Esophagus squamous epithelium (tissue), 5 donors: Measurements from ENCODE around the gene INPP4B. TPM values are rescaled to one million over a fixed set of nuclear protein-coding genes. Genes with fewer than 3 reads are reported as not detected.

Experiments used
- DNase-seq: peaks from one replicate; lab custom pipeline; 2025; lab: John Stamatoyannopoulos, UW
- H3K27ac ChIP-seq, 4 donors: fragments of 200-600 bp; sonication (generic); one replicate each; pipeline ENCODE4 v1.5.1; 2016 to 2019; ENCODE audit warnings: mild to moderate bottlenecking in 1 of 4
- H3K27me3 ChIP-seq, 4 donors: fragments of 200-600 bp; sonication (generic); 1 replicate in 3 of 4; 2 replicates in 1 of 4; pipeline versions ENCODE4 v1.5.1 to v1.6.0; 2017 to 2021; ENCODE audit warnings: antibody characterized with exemption in 1 of 4
- H3K36me3 ChIP-seq, 3 donors: fragments of 200-600 bp; sonication (generic); one replicate each; pipeline ENCODE4 v1.5.1; 2016 to 2019
- H3K4me1 ChIP-seq, 3 donors: fragments of 200-600 bp; sonication (generic); one replicate each; pipeline ENCODE4 v1.5.1; 2017 to 2019
- H3K4me3 ChIP-seq, 4 donors: fragments of 200-600 bp; sonication (generic); 1 replicate in 3 of 4; 2 replicates in 1 of 4; pipeline ENCODE4 v1.5.1; 2016 to 2019; ENCODE audit warnings: mild to moderate bottlenecking in 2 of 4, moderate library complexity in 1 of 4
- H3K9me3 ChIP-seq, 3 donors: fragments of 200-600 bp; sonication (generic); one replicate each; pipeline ENCODE4 v1.5.1; 2016 to 2019
- POLR2A ChIP-seq, 4 donors: fragments of 450-650 bp; IDR thresholded peaks; one replicate each; pipeline ENCODE4 v1.6.1; 2017; ENCODE audit warnings: antibody characterized with exemption in 4 of 4, mild to moderate bottlenecking in 4 of 4, moderate library complexity in 3 of 4
- WGBS, 2 donors: methylation state at CpG; one replicate each; pipeline ENCODE4 v1.1.5; 2018; 5-methylcytosine and 5-hydroxymethylcytosine counted together
- intact Hi-C: fragments of 100-400 bp; cut with DNase I; formaldehyde crosslinking; loops from one replicate; pipeline ENCODE4 v1.15.0; 2022
- total RNA-seq, 4 donors: library from RNA; depleted of rRNA; stranded (reverse); fragments of >200 nt; gene quantifications; one replicate each; pipeline ENCODE4 v1.1.0, GENCODE V29; 2016
- TF ChIP-seq, protein P1 (sequence below), 6 experiments: fragments of 450-650 bp in 4 of 6; fragments of 200-600 bp in 2 of 6; sonication (generic) in 2 of 6; IDR thresholded peaks; one replicate each; pipeline ENCODE4 v1.5.1; 2016 to 2019; ENCODE audit warnings: antibody characterized with exemption in 6 of 6, mild to moderate bottlenecking in 4 of 6, moderate library complexity in 4 of 6
- donor health status: DM: yes; HTN: yes; CAD: no.

The INPP4B gene
- total RNA-seq, 4 donors from 2014 or later = 14.3 to 49.7 (median 21.3) TPM

- DNase-seq = no peak
- 73 to 77% methylated on average over 4 of the region's 4 CpGs for WGBS, 2 donors
- no peaks in the 10 kb centered on the region for H3K36me3 ChIP-seq
- no peaks in the 10 kb centered on the region for H3K9me3 ChIP-seq
- no peak overlapping the region for H3K4me3 ChIP-seq
- peaks cover 0 to 12% (median 6%) of the 10 kb centered on the region in 3 donors for H3K4me1 ChIP-seq
- no peak for TF ChIP-seq POLR2A (IDR thresholded peaks at IDR 0.05)
- TF ChIP-seq, protein P1, sequence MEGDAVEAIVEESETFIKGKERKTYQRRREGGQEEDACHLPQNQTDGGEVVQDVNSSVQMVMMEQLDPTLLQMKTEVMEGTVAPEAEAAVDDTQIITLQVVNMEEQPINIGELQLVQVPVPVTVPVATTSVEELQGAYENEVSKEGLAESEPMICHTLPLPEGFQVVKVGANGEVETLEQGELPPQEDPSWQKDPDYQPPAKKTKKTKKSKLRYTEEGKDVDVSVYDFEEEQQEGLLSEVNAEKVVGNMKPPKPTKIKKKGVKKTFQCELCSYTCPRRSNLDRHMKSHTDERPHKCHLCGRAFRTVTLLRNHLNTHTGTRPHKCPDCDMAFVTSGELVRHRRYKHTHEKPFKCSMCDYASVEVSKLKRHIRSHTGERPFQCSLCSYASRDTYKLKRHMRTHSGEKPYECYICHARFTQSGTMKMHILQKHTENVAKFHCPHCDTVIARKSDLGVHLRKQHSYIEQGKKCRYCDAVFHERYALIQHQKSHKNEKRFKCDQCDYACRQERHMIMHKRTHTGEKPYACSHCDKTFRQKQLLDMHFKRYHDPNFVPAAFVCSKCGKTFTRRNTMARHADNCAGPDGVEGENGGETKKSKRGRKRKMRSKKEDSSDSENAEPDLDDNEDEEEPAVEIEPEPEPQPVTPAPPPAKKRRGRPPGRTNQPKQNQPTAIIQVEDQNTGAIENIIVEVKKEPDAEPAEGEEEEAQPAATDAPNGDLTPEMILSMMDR (IDR thresholded peaks at IDR 0.05) = no peak
- no peak overlapping the region for H3K27ac ChIP-seq
- H3K27me3 ChIP-seq = no peaks in the 10 kb centered on the region
- intact Hi-C loops = no loop called here
Observed at GRCh38 chr4:142777045-142777743, 68.9 kb downstream of the INPP4B start.

DNA sequence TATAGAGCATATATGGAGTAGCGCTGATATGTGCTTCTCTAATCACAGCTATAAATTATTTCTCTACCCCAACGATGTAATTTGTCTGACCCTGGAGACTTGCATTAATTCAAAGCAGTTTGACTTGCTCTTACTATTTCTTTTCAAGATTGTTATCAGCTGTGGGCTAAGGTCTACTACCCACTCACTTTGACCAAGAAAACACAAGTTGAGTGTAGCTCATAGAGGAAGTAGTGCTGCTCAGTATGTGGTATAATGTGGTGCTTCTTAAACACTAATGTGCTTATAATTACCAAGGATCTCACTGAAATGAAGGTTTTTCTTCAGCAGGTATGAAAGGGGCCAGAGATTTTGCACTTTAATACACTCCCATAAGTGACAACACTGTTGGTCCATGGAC is 70.1 kb downstream of the INPP4B start:
- TF ChIP-seq POLR2A (IDR thresholded peaks at IDR 0.05) = no peak
- TF ChIP-seq, protein P1 (IDR thresholded peaks at IDR 0.05) = no peak
- DNase-seq = no peak
- Histone ChIP-seq H3K36me3 (no peaks in the 10 kb centered on the region), H3K27ac (no peak overlapping the region), H3K9me3 (no peaks in the 10 kb centered on the region), H3K4me1 (peaks cover 0 to 12% (median 6%) of the 10 kb centered on the region in 3 donors), H3K4me3 (no peak overlapping the region), H3K27me3 (no peaks in the 10 kb centered on the region)
- intact Hi-C loops = no loop called here
- 77 to 89% methylated on average over 2 of the region's 2 CpGs for WGBS, 2 donors

GRCh38 chr4:142773505-142773904 is 72.6 kb downstream of the INPP4B start:
- H3K36me3 ChIP-seq = no peaks in the 10 kb centered on the region
- 49 to 67% methylated on average over 2 of the region's 2 CpGs for WGBS, 2 donors
- H3K27me3 ChIP-seq = no peaks in the 10 kb centered on the region
- TF ChIP-seq POLR2A (IDR thresholded peaks at IDR 0.05) = no peak
- TF ChIP-seq, protein P1 (IDR thresholded peaks at IDR 0.05) = no peak
- no peak overlapping the region for H3K4me3 ChIP-seq
- no peak for DNase-seq
- no peaks in the 10 kb centered on the region for H3K9me3 ChIP-seq
- H3K27ac ChIP-seq = no peak overlapping the region
- H3K4me1 ChIP-seq = peaks cover 0 to 12% (median 6%) of the 10 kb centered on the region in 3 donors
- intact Hi-C loops = no loop called here

GRCh38 chr4:142762280-142762679 is 83.8 kb downstream of the INPP4B start:
- Histone ChIP-seq H3K4me1 (no peaks in the 10 kb centered on the region), H3K36me3 (no peaks in the 10 kb centered on the region), H3K4me3 (no peak overlapping the region), H3K27ac (no peak overlapping the region), H3K27me3 (no peaks in the 10 kb centered on the region), H3K9me3 (no peaks in the 10 kb centered on the region)
- TF ChIP-seq, protein P1 (IDR thresholded peaks at IDR 0.05) = no peak
- TF ChIP-seq POLR2A (IDR thresholded peaks at IDR 0.05) = no peak
- 82 to 89% methylated on average over 2 of the region's 2 CpGs for WGBS, 2 donors
- DNase-seq = no peak
- intact Hi-C loops = no loop called here

- DNase-seq = no peak
- Histone ChIP-seq H3K27ac (no peak overlapping the region), H3K9me3 (no peaks in the 10 kb centered on the region), H3K4me1 (no peaks in the 10 kb centered on the region), H3K36me3 (no peaks in the 10 kb centered on the region), H3K27me3 (no peaks in the 10 kb centered on the region), H3K4me3 (no peak overlapping the region)
- intact Hi-C loops = no loop called here
- WGBS, 2 donors = 78 to 81% methylated on average over 6 of the region's 6 CpGs
- TF ChIP-seq POLR2A (IDR thresholded peaks at IDR 0.05) = no peak
- TF ChIP-seq, protein P1 (IDR thresholded peaks at IDR 0.05) = no peak
Observed at GRCh38 chr4:142752202-142752786, 93.8 kb downstream of the INPP4B start.
